Measurements from ENCODE around the gene RNASE13. TPM values are rescaled to one million over a fixed set of nuclear protein-coding genes. Genes with fewer than 3 reads are reported as not detected.
A peak's percentile ranks its signal among the peaks of the same experiment; 100 is the strongest.
"Not testable (repeated sequence)": the region's sequence is repeated elsewhere in the genome, so short reads cannot be mapped to it uniquely, and the experiment has no call there.

RNASE13 gene
- polyA plus RNA-seq, 1 experiment: not detected

DNA sequence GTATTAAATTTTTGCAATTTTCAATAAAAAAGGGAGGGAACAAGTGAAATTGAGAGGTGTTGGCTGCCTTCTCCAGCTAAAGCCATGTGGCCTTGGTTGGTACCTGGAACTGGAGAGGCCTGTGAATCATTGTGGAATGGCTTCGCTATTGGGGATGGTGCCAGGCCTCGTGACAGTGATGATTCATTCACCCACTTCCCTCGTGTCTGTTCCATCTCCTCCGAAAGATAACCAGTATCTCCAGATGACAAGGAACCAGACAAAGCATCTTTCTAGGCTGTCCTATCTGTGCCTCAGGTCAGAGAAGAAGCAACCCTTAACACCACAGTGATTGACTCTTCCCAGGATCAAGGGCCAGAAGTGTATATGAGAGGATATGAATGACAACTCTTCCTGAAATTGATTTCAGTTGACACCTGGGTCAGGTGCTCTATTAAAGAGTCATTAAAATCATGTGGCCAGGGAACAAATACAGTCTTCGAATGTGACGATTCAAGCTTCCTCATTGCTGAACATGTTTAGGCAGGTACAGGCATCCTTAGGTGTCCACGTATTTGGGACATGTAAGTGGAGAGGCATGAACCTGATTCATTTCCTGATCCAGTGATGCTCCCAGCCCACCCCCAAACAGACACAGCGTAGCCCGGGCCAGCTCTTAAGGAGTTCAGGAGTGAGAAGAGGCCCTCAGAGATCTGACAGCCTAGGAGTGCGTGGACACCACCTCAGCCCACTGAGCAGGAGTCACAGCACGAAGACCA is 7.2 kb upstream of the RNASE13 start, which contains the start of gene RNASE7:
TSS of gene RNASE7 (plus strand) at position 687 of the 758 bp plus-strand sequence. CDS start 631 bp downstream, outside the sequence.
- Histone ChIP-seq H3K27me3 (ENCODE audit: control insufficient read depth, insufficient read depth, low read length) (peaks cover 23% of the 10 kb centered on the region), H3K27ac (ENCODE audit: low read depth, low read length) (no peak within 1 kb of the TSS), H3K9me3 (ENCODE audit: control insufficient read depth, insufficient read depth, low read length) (no peaks in the 10 kb centered on the region), H3K4me3 (ENCODE audit: low read depth, low read length) (no peak within 1 kb of the TSS)
- POLR2A ChIA-PET: no interaction called here
- no peak for DNase-seq (ENCODE audit: low read depth, low spot score)
- CTCF ChIA-PET: interaction anchor here (0.5 to 4.0 kb wide), 5 partner anchors 25 to 183 kb away, joined by 3 to 170 read pairs (median 18); no protein-coding TSS in a partner anchor
- TF ChIP-seq, protein P1, sequence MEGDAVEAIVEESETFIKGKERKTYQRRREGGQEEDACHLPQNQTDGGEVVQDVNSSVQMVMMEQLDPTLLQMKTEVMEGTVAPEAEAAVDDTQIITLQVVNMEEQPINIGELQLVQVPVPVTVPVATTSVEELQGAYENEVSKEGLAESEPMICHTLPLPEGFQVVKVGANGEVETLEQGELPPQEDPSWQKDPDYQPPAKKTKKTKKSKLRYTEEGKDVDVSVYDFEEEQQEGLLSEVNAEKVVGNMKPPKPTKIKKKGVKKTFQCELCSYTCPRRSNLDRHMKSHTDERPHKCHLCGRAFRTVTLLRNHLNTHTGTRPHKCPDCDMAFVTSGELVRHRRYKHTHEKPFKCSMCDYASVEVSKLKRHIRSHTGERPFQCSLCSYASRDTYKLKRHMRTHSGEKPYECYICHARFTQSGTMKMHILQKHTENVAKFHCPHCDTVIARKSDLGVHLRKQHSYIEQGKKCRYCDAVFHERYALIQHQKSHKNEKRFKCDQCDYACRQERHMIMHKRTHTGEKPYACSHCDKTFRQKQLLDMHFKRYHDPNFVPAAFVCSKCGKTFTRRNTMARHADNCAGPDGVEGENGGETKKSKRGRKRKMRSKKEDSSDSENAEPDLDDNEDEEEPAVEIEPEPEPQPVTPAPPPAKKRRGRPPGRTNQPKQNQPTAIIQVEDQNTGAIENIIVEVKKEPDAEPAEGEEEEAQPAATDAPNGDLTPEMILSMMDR (IDR thresholded peaks at IDR 0.05; ENCODE audit: low read depth, low read length): no peak

DNA sequence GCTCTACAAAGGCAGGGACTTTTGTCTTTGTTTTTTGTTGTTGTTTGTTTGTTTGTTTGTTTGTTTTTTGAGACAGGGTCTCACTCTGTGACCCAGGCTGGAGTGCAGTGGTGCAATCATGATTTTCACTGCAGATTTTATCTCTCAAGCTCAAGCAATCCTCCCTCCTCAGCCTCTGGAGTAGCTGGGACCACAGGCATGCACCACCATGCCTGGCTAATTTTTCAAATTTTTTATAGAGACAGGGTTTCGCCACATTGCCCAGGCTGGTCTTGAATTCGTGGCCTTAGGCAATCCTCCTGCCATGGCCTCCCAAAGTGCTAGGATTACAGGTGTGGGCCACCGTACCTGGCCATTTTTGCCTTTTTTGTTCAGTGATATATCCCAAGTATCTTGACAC is 6.3 kb upstream of the RNASE13 start:
- H3K27me3 ChIP-seq (ENCODE audit: control insufficient read depth, insufficient read depth, low read length): peaks cover 23% of the 10 kb centered on the region
- not testable (repeated sequence) for H3K27ac ChIP-seq (ENCODE audit: low read depth, low read length); DNase-seq (ENCODE audit: low read depth, low spot score); H3K9me3 ChIP-seq (ENCODE audit: control insufficient read depth, insufficient read depth, low read length); H3K4me3 ChIP-seq (ENCODE audit: low read depth, low read length)
- POLR2A ChIA-PET: interaction anchor here (1.3 kb wide), 1 partner anchor 26 kb away, joined by 3 read pairs; no protein-coding TSS in a partner anchor
- CTCF ChIA-PET: interaction anchor here (0.5 to 4.0 kb wide), 18 partner anchors 15 to 182 kb away, joined by 3 to 170 read pairs (median 7); no protein-coding TSS in a partner anchor

DNA sequence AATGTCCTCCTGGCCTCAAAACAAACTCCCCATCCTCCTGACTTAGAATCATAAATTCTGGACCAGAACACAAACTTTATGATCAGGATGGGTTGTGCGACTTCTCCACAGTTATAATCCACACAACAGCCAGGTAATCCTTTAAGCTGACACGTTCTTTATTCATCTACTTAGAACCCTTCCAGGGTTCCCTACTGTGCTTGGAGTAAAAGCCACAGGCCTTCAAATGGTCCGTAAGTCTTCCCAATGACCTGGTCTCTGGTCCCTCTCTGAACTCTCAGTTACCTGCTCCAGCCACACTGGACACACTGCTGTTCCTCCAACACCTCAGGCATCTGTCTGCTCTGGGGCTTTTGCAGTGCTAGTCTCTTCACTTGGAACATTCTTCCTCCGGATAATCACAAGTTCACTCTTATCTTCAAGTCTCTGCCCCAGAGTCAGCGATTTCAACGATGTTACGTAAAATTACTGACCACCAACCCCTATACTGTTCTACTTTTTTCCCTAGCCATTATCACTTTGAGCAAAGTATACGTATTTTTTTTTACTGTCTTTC is 5.8 kb upstream of the RNASE13 start:
- Histone ChIP-seq H3K27me3 (ENCODE audit: control insufficient read depth, insufficient read depth, low read length) (peaks cover 24% of the 10 kb centered on the region), H3K9me3 (ENCODE audit: control insufficient read depth, insufficient read depth, low read length) (no peaks in the 10 kb centered on the region), H3K27ac (ENCODE audit: low read depth, low read length) (no peak overlapping the region), H3K4me3 (ENCODE audit: low read depth, low read length) (no peak overlapping the region)
- TF ChIP-seq, protein P1 (IDR thresholded peaks at IDR 0.05; ENCODE audit: low read depth, low read length): no peak
- POLR2A ChIA-PET: interaction anchor here (1.1 to 1.3 kb wide), 3 partner anchors 26 to 52 kb away, joined by 3 read pairs; no protein-coding TSS in a partner anchor
- DNase-seq (ENCODE audit: low read depth, low spot score): no peak
- CTCF ChIA-PET: interaction anchor here (0.8 to 4.0 kb wide), 25 partner anchors 9 to 344 kb away, joined by 3 to 170 read pairs (median 6); no protein-coding TSS in a partner anchor

DNA sequence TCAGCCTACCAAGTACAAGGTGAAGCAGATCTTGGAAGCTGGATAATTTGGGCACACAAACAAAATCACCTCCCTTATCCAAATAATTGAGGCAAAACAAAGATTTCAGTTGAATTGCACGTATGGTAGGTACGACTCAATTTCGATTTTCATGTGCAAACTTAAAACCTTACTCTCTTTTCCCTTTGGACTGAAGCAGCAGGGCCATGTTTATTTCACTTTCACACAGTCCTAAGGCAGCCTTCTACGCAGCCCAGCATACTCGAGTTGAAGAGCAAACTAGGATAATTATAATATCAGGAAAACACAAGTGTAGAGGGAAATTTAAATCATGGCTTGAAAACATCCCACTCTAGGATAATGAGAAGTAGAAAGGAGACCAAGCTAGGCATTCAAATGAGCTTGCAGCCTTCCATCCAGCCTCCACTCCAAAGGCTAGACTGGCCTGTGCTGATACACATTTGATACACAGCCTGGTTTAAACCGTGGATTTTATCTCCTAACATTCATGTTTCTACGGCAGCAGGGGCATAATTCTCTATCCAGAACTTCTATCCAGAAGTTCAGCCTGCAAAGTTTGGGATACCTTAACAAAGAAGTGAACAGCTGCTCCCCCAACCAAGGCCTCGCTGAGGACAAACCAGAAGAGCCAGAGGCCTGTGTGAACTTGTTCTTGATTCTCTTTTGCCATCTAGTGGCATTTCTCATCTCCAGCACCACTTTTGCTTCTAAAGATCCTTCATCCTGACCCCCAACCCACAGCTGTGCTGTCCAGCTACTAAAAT is 5.2 kb upstream of the RNASE13 start:
- H3K4me3 ChIP-seq (ENCODE audit: low read depth, low read length): no peak overlapping the region
- no peaks in the 10 kb centered on the region for H3K9me3 ChIP-seq (ENCODE audit: control insufficient read depth, insufficient read depth, low read length)
- H3K27ac ChIP-seq (ENCODE audit: low read depth, low read length): no peak overlapping the region
- peaks cover 28% of the 10 kb centered on the region for H3K27me3 ChIP-seq (ENCODE audit: control insufficient read depth, insufficient read depth, low read length)
- ChIA-PET POLR2A (interaction anchor here (1.0 to 1.3 kb wide), 5 partner anchors 23 to 52 kb away, joined by 3 to 5 read pairs (median 3); no protein-coding TSS in a partner anchor), CTCF (interaction anchor here (0.7 to 4.0 kb wide), 26 partner anchors 8 to 343 kb away, joined by 3 to 170 read pairs (median 6); no protein-coding TSS in a partner anchor)
- TF ChIP-seq, protein P1 (IDR thresholded peaks at IDR 0.05; ENCODE audit: low read depth, low read length): peak; percentile 71
- peak; percentile 26 for DNase-seq (ENCODE audit: low read depth, low spot score)

All from AG04450 (cell line).